GM12891 (cell line): ENCODE results near the gene GAL3ST3.

Experiments
- POLR2A ChIP-seq: IDR thresholded peaks from 2 replicates; pipeline ENCODE4 v1.6.1; 2011; ENCODE audit warnings: low read depth, low read length, control low read depth
- POLR2AphosphoS5 ChIP-seq: IDR thresholded peaks from 2 replicates; pipeline ENCODE4 v1.6.1; 2011; ENCODE audit warnings: low read depth, low read length, control low read depth
- TAF1 ChIP-seq: IDR thresholded peaks from 2 replicates; pipeline ENCODE4 v1.6.1; 2011; ENCODE audit warnings: low read depth, low read length, control low read depth

GRCh38 chr11:66076561-66076960 is 27.6 kb upstream of the GAL3ST3 start:
- TF ChIP-seq POLR2A = no peak
- no peak for TF ChIP-seq POLR2AphosphoS5
- TF ChIP-seq TAF1 = no peak
